ENCODE data around the gene KSR2.

- no peak for TF ChIP-seq EZH2 (IDR thresholded peaks at IDR 0.05; ENCODE audit: borderline replicate concordance, low read depth, low read length, poor library complexity, severe bottlenecking)
- no peak for TF ChIP-seq CTCF (conservative IDR thresholded peaks at IDR 0.05; ENCODE audit: low read depth, low read length)
Observed at GRCh38 chr12:117792471-117792870, 176.3 kb downstream of the KSR2 start.

Data from A673 (cell line).